Activated CD4-positive, alpha-beta T cell treated with anti-CD3 and anti-CD28 coated beads for 36 hours (primary cell): ENCODE measurements around the gene HSPG2. TPM values are rescaled to one million over a fixed set of nuclear protein-coding genes. Genes with fewer than 3 reads are reported as not detected.

Experiments used
- ATAC-seq: fragments of 200-7000 bp; cut with Tn5 transposase; one replicate; pipeline ENCODE4 v1.10.0; 2021; ENCODE audit warnings: mild to moderate bottlenecking, moderate library complexity
- CTCF ChIA-PET: fragments of 350-600 bp; sonication (Branson Sonifier 250); formaldehyde crosslinking; loops from one replicate; lab custom pipeline; 2021; ENCODE audit warnings: antibody characterized with exemption; lab: Charles Lee
- POLR2A ChIA-PET: fragments of 350-600 bp; sonication (Branson Sonifier 250); formaldehyde crosslinking; loops from one replicate; lab custom pipeline; 2021; ENCODE audit warnings: antibody characterized with exemption, inconsistent platforms; lab: Charles Lee
- DNase-seq: peaks from one replicate; pipeline ENCODE4 v3.0.0-alpha.2; 2020
- H3K27ac Mint-ChIP-seq: one replicate; pipeline ENCODE4 v1.8.0; 2021; ENCODE audit warnings: mixed read lengths
- H3K27me3 Mint-ChIP-seq: one replicate; pipeline ENCODE4 v1.8.0; 2021; ENCODE audit warnings: mixed read lengths
- H3K36me3 Mint-ChIP-seq: one replicate; pipeline ENCODE4 v1.8.0; 2021; ENCODE audit warnings: low read depth, mixed read lengths
- H3K4me1 Mint-ChIP-seq: one replicate; pipeline ENCODE4 v1.8.0; 2021; ENCODE audit warnings: mixed read lengths
- H3K4me3 Mint-ChIP-seq: one replicate; pipeline ENCODE4 v1.8.0; 2021; ENCODE audit warnings: mild to moderate bottlenecking, moderate library complexity, mixed read lengths
- H3K9me3 Mint-ChIP-seq: one replicate; pipeline ENCODE4 v1.8.0; 2021; ENCODE audit warnings: low read depth, mixed read lengths
- intact Hi-C, 2 experiments: fragments of 100-400 bp; cut with DNase I in 1 of 2; cut with micrococcal nuclease in 1 of 2; formaldehyde crosslinking; loops; one replicate each; pipeline versions ENCODE4 v1.14.2 to v1.15.1; 2022 to 2024; cut with DNase I, micrococcal nuclease
- total RNA-seq, 2 experiments: library from RNA; stranded (reverse); gene quantifications; one replicate each; pipeline ENCODE4 v1.2.3, GENCODE V29; 2021

The HSPG2 gene
- total RNA-seq, 2 experiments from 2014 or later, result 19.6 to 20.6 TPM

GRCh38 chr1:21880619-21880970 lies 56.5 kb downstream of the HSPG2 start:
- intact Hi-C loops, result no loop called here
- CTCF ChIA-PET, result no interaction called here
- no peaks in the 10 kb centered on the region for H3K4me1 Mint-ChIP-seq
- DNase-seq (no peak), ATAC-seq (no peak)
- no peaks in the 10 kb centered on the region for H3K36me3 Mint-ChIP-seq
- H3K27me3 Mint-ChIP-seq, result no peaks in the 10 kb centered on the region
- H3K27ac Mint-ChIP-seq, result no peak overlapping the region
- POLR2A ChIA-PET, result no interaction called here
- H3K4me3 Mint-ChIP-seq, result no peak overlapping the region
- no peaks in the 10 kb centered on the region for H3K9me3 Mint-ChIP-seq

- intact Hi-C loops, result no loop called here
- Mint-ChIP-seq H3K4me3 (no peak overlapping the region), H3K9me3 (no peaks in the 10 kb centered on the region), H3K36me3 (no peaks in the 10 kb centered on the region), H3K27ac (no peak overlapping the region), H3K4me1 (no peaks in the 10 kb centered on the region), H3K27me3 (no peaks in the 10 kb centered on the region)
- POLR2A ChIA-PET, result no interaction called here
- DNase-seq (no peak), ATAC-seq (no peak)
- CTCF ChIA-PET, result no interaction called here
These were observed 57.0 kb downstream of the HSPG2 start for GRCh38 chr1:21879928-21880618.

GRCh38 chr1:21878840-21879478 lies 58.2 kb downstream of the HSPG2 start:
- H3K36me3 Mint-ChIP-seq, result no peaks in the 10 kb centered on the region

GRCh38 chr1:21878009-21878773 lies 58.9 kb downstream of the HSPG2 start:
- Mint-ChIP-seq H3K9me3 (no peaks in the 10 kb centered on the region), H3K4me1 (no peaks in the 10 kb centered on the region), H3K27me3 (no peaks in the 10 kb centered on the region), H3K36me3 (no peaks in the 10 kb centered on the region), H3K4me3 (no peak overlapping the region), H3K27ac (no peak overlapping the region)
- POLR2A ChIA-PET, result no interaction called here
- intact Hi-C loops, result no loop called here
- ATAC-seq (no peak), DNase-seq (no peak)
- CTCF ChIA-PET, result interaction anchor here (0.5 to 1.2 kb wide), 3 partner anchors 18 to 534 kb away, joined by 3 read pairs; no protein-coding TSS in a partner anchor

More at GRCh38 chr1:21878840-21879478, 58.2 kb downstream of the HSPG2 start:
- H3K27me3 Mint-ChIP-seq, result no peaks in the 10 kb centered on the region
- no peak for DNase-seq
- intact Hi-C loops, result no loop called here
- no peaks in the 10 kb centered on the region for H3K9me3 Mint-ChIP-seq
- H3K4me1 Mint-ChIP-seq, result no peaks in the 10 kb centered on the region
- H3K27ac Mint-ChIP-seq, result no peak overlapping the region
- CTCF ChIA-PET, result interaction anchor here (0.5 to 1.2 kb wide), 2 partner anchors 18 to 45 kb away, joined by 3 read pairs; no protein-coding TSS in a partner anchor
- POLR2A ChIA-PET, result no interaction called here
- no peak overlapping the region for H3K4me3 Mint-ChIP-seq
- no peak for ATAC-seq

GRCh38 chr1:21876267-21876666 lies 60.8 kb downstream of the HSPG2 start:
- intact Hi-C loops, result no loop called here
- Mint-ChIP-seq H3K9me3 (no peaks in the 10 kb centered on the region), H3K27me3 (no peaks in the 10 kb centered on the region), H3K4me3 (no peak overlapping the region), H3K4me1 (peaks cover 3% of the 10 kb centered on the region), H3K36me3 (no peaks in the 10 kb centered on the region), H3K27ac (no peak overlapping the region)
- POLR2A ChIA-PET, result no interaction called here
- DNase-seq (no peak), ATAC-seq (no peak)
- CTCF ChIA-PET, result no interaction called here

- H3K9me3 Mint-ChIP-seq, result no peaks in the 10 kb centered on the region
- H3K4me3 Mint-ChIP-seq, result no peak overlapping the region
- POLR2A ChIA-PET, result no interaction called here
- peaks cover 3% of the 10 kb centered on the region for H3K4me1 Mint-ChIP-seq
- intact Hi-C loops, result no loop called here
- CTCF ChIA-PET, result no interaction called here
- no peaks in the 10 kb centered on the region for H3K36me3 Mint-ChIP-seq
- ATAC-seq, result no peak
- no peak overlapping the region for H3K27ac Mint-ChIP-seq
- DNase-seq, result no peak
- H3K27me3 Mint-ChIP-seq, result no peaks in the 10 kb centered on the region
These were observed 61.5 kb downstream of the HSPG2 start for GRCh38 chr1:21875621-21876063.

- Mint-ChIP-seq H3K27me3 (no peaks in the 10 kb centered on the region), H3K36me3 (no peaks in the 10 kb centered on the region), H3K27ac (no peak overlapping the region), H3K4me1 (peaks cover 3% of the 10 kb centered on the region), H3K4me3 (no peak overlapping the region), H3K9me3 (no peaks in the 10 kb centered on the region)
- no peak for DNase-seq
- POLR2A ChIA-PET, result no interaction called here
- ATAC-seq, result no peak
- CTCF ChIA-PET, result no interaction called here
- intact Hi-C loops, result no loop called here
These were observed 62.1 kb downstream of the HSPG2 start for GRCh38 chr1:21874778-21875547.

- DNase-seq (no peak), ATAC-seq (no peak)
- ChIA-PET CTCF (no interaction called here), POLR2A (no interaction called here)
- peaks cover 3% of the 10 kb centered on the region for H3K4me1 Mint-ChIP-seq
- H3K27ac Mint-ChIP-seq, result no peak overlapping the region
- no peaks in the 10 kb centered on the region for H3K9me3 Mint-ChIP-seq
- intact Hi-C loops, result no loop called here
- no peaks in the 10 kb centered on the region for H3K27me3 Mint-ChIP-seq
- H3K36me3 Mint-ChIP-seq, result no peaks in the 10 kb centered on the region
- no peak overlapping the region for H3K4me3 Mint-ChIP-seq
These were observed 62.8 kb downstream of the HSPG2 start for GRCh38 chr1:21874328-21874727.

GRCh38 chr1:21873761-21874160 lies 63.3 kb downstream of the HSPG2 start:
- Mint-ChIP-seq H3K27ac (no peak overlapping the region), H3K27me3 (no peaks in the 10 kb centered on the region), H3K4me1 (peaks cover 3% of the 10 kb centered on the region), H3K36me3 (no peaks in the 10 kb centered on the region), H3K4me3 (no peak overlapping the region), H3K9me3 (no peaks in the 10 kb centered on the region)
- ATAC-seq (no peak), DNase-seq (no peak)
- intact Hi-C loops, result no loop called here
- POLR2A ChIA-PET, result no interaction called here
- CTCF ChIA-PET, result no interaction called here

GRCh38 chr1:21873174-21873573 lies 63.9 kb downstream of the HSPG2 start:
- H3K27ac Mint-ChIP-seq, result no peak overlapping the region
- intact Hi-C loops, result no loop called here
- no peaks in the 10 kb centered on the region for H3K27me3 Mint-ChIP-seq
- ATAC-seq, result no peak
- DNase-seq, result no peak
- no peak overlapping the region for H3K4me3 Mint-ChIP-seq
- peaks cover 3% of the 10 kb centered on the region for H3K4me1 Mint-ChIP-seq
- H3K36me3 Mint-ChIP-seq, result no peaks in the 10 kb centered on the region
- ChIA-PET POLR2A (no interaction called here), CTCF (no interaction called here)
- no peaks in the 10 kb centered on the region for H3K9me3 Mint-ChIP-seq

GRCh38 chr1:21872445-21873079 lies 64.5 kb downstream of the HSPG2 start:
- DNase-seq (no peak), ATAC-seq (no peak)
- H3K4me1 Mint-ChIP-seq, result peaks cover 3% of the 10 kb centered on the region
- no peak overlapping the region for H3K4me3 Mint-ChIP-seq
- CTCF ChIA-PET, result no interaction called here
- no peaks in the 10 kb centered on the region for H3K9me3 Mint-ChIP-seq
- no peaks in the 10 kb centered on the region for H3K27me3 Mint-ChIP-seq
- H3K27ac Mint-ChIP-seq, result no peak overlapping the region
- H3K36me3 Mint-ChIP-seq, result no peaks in the 10 kb centered on the region
- POLR2A ChIA-PET, result no interaction called here
- intact Hi-C loops, result no loop called here
